WTC11 (cell line): ENCODE measurements around the gene INHBB. TPM values are rescaled to one million over a fixed set of nuclear protein-coding genes. Genes with fewer than 3 reads are reported as not detected.

Experiments
- ATAC-seq: fragments of 200-7000 bp; cut with Tn5 transposase; 2 replicates; pipeline ENCODE4 v1.10.0; 2021; ENCODE audit warnings: mild to moderate bottlenecking, moderate library complexity
- CTCF ChIA-PET: fragments of 300-600 bp; sonication (Branson Sonifier 250); formaldehyde crosslinking; loops from one replicate; lab custom pipeline; 2021; ENCODE audit warnings: antibody characterized with exemption; lab: Charles Lee
- POLR2A ChIA-PET: fragments of 350-600 bp; sonication (Branson Sonifier 250); formaldehyde crosslinking; loops from one replicate; lab custom pipeline; 2021; ENCODE audit warnings: antibody characterized with exemption; lab: Charles Lee
- DNase-seq: peaks from one replicate; pipeline ENCODE4 v3.0.0; 2021; ENCODE audit warnings: low spot score
- H3K27ac Mint-ChIP-seq: 2 replicates; pipeline ENCODE4 v1.8.0; 2021; ENCODE audit warnings: mixed read lengths
- H3K27me3 Mint-ChIP-seq: 2 replicates; pipeline ENCODE4 v1.8.0; 2021; ENCODE audit warnings: low read depth, mild to moderate bottlenecking, moderate library complexity, mixed read lengths
- H3K36me3 Mint-ChIP-seq: 2 replicates; pipeline ENCODE4 v1.8.0; 2021; ENCODE audit warnings: mixed read lengths
- H3K4me1 Mint-ChIP-seq: 2 replicates; pipeline ENCODE4 v1.8.0; 2022; ENCODE audit warnings: mixed read lengths
- H3K4me3 Mint-ChIP-seq: 2 replicates; pipeline ENCODE4 v1.8.0; 2021; ENCODE audit warnings: mild to moderate bottlenecking, moderate library complexity, mixed read lengths
- H3K9me3 Mint-ChIP-seq: 2 replicates; pipeline ENCODE4 v1.8.0; 2021; ENCODE audit warnings: mixed read lengths
- ATF6 ChIP-seq: sonication (generic); formaldehyde crosslinking; IDR thresholded peaks from 2 replicates; pipeline ENCODE4 v1.8.1; 2023; ENCODE audit warnings: mild to moderate bottlenecking, missing genetic modification reagents
- E2F4 ChIP-seq: sonication (generic); formaldehyde crosslinking; IDR thresholded peaks from 2 replicates; pipeline ENCODE4 v1.8.1; 2022; ENCODE audit warnings: low read depth, mild to moderate bottlenecking, moderate library complexity, missing genetic modification reagents, borderline replicate concordance
- E2F5 ChIP-seq: sonication (generic); formaldehyde crosslinking; IDR thresholded peaks from 2 replicates; pipeline ENCODE4 v1.8.1; 2022; ENCODE audit warnings: mild to moderate bottlenecking, moderate library complexity, missing genetic modification reagents
- GRHL2 ChIP-seq: fragments of 250-450 bp; sonication (Bioruptor Pico); IDR thresholded peaks from 2 replicates; pipeline ENCODE4 v1.8.0; 2022; ENCODE audit warnings: mild to moderate bottlenecking, moderate library complexity; ENCODE audit not compliant: insufficient replicate concordance, severe bottlenecking
- HMGA2 ChIP-seq: fragments of 250-450 bp; sonication (Bioruptor Pico); IDR thresholded peaks from 2 replicates; pipeline ENCODE4 v1.4.0; 2021; ENCODE audit warnings: mild to moderate bottlenecking, moderate library complexity
- IRF1 ChIP-seq: sonication (generic); formaldehyde crosslinking; IDR thresholded peaks from 2 replicates; pipeline ENCODE4 v1.8.0; 2023; ENCODE audit warnings: missing genetic modification reagents
- MLX ChIP-seq: sonication (generic); formaldehyde crosslinking; IDR thresholded peaks from 2 replicates; pipeline ENCODE4 v1.8.1; 2023; ENCODE audit warnings: mild to moderate bottlenecking, missing genetic modification reagents, moderate library complexity
- PRRX2 ChIP-seq: fragments of 250-450 bp; sonication (Bioruptor Pico); IDR thresholded peaks from 2 replicates; pipeline ENCODE4 v1.8.0; 2021; ENCODE audit warnings: mild to moderate bottlenecking
- TCF7 ChIP-seq: sonication (generic); formaldehyde crosslinking; IDR thresholded peaks from 2 replicates; pipeline ENCODE4 v1.8.0; 2022; ENCODE audit warnings: mild to moderate bottlenecking, low read depth, missing genetic modification reagents, moderate library complexity
- TEAD1 ChIP-seq: sonication (generic); formaldehyde crosslinking; IDR thresholded peaks from 2 replicates; pipeline ENCODE4 v1.8.0; 2022; ENCODE audit warnings: mild to moderate bottlenecking, missing genetic modification reagents
- ZNF396 ChIP-seq: fragments of 250-450 bp; sonication (Bioruptor Pico); IDR thresholded peaks from 2 replicates; pipeline ENCODE4 v1.8.0; 2021; ENCODE audit warnings: mild to moderate bottlenecking, moderate library complexity, borderline replicate concordance
- ZNF532 ChIP-seq: fragments of 250-450 bp; sonication (Bioruptor Pico); IDR thresholded peaks from 2 replicates; pipeline ENCODE4 v1.9.0; 2021; ENCODE audit warnings: mild to moderate bottlenecking, borderline replicate concordance
- ZSCAN18 ChIP-seq: fragments of 250-450 bp; sonication (Bioruptor Pico); IDR thresholded peaks from 2 replicates; pipeline ENCODE4 v2.1.2; 2022; ENCODE audit warnings: mild to moderate bottlenecking, moderate library complexity
- total RNA-seq: library from RNA; stranded (reverse); gene quantifications from 3 replicates; pipeline ENCODE4 v1.2.3, GENCODE V29; 2021

Gene INHBB
- total RNA-seq, 1 experiment from 2014 or later, result 0.26 TPM

- H3K27me3 Mint-ChIP-seq, result peaks cover 15% of the 10 kb centered on the region
- ATAC-seq (no peak), DNase-seq (no peak)
- no peaks in the 10 kb centered on the region for H3K36me3 Mint-ChIP-seq
- H3K4me1 Mint-ChIP-seq, result peaks cover 29% of the 10 kb centered on the region
- H3K9me3 Mint-ChIP-seq, result no peaks in the 10 kb centered on the region
- no peak overlapping the region for H3K4me3 Mint-ChIP-seq
- POLR2A ChIA-PET, result no interaction called here
- TF ChIP-seq IRF1, result no peak
- TF ChIP-seq ATF6 (CRISPR knock-in tag), result no peak
- TF ChIP-seq PRRX2 (CRISPR knock-in tag), result no peak
- no peak for TF ChIP-seq HMGA2
- TF ChIP-seq ZNF396 (CRISPR knock-in tag), result no peak
- no peak for TF ChIP-seq TEAD1 (CRISPR knock-in tag)
- no peak for TF ChIP-seq GRHL2 (CRISPR knock-in tag)
- no peak for TF ChIP-seq E2F4 (CRISPR knock-in tag)
- TF ChIP-seq ZSCAN18 (CRISPR knock-in tag), result no peak
- no peak for TF ChIP-seq MLX (CRISPR knock-in tag)
- no peak for TF ChIP-seq ZNF532
- no peak for TF ChIP-seq E2F5
- no peak for TF ChIP-seq TCF7 (CRISPR knock-in tag)
- CTCF ChIA-PET, result no interaction called here
- no peak overlapping the region for H3K27ac Mint-ChIP-seq
These were observed 23.3 kb downstream of the INHBB start for GRCh38 chr2:120369250-120369649.
